Measurements from ENCODE around the gene NOP10. TPM values are rescaled to one million over a fixed set of nuclear protein-coding genes. Genes with fewer than 3 reads are reported as not detected.

NOP10 gene
- total and polyA plus RNA-seq, 2 of the 8 experiments (the other 6 are each of a cell fraction or from before 2014, with no cell fraction given), result 285 to 981 TPM

DNA sequence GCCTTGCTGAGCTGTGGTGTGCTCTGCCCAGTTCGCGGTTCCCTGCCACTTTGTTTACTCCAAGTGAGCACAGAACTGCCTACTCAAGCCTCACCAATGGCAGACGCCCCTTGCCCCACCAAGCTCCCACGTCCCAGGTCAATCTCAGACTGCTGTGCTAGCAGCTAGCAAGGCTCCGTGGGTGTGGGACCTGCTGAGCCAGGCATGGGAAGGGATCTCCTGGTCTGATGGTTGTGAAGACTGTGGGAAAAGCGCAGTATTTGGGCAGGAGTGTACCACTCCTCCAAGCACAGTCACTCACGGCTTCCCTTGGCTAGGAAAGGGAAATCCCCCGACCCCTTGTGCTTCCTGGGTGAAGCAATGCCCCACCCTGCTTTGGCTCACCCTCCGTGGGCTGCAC is 50.3 kb downstream of the NOP10 start:
- Histone ChIP-seq H3K36me3 (ENCODE audit: control insufficient read depth in 2 of 4, insufficient read depth in 4 of 4, low read length in 3 of 4) (no peaks in the 10 kb centered on the region), H3K4me2 (ENCODE audit: insufficient read depth in 1 of 2, low read depth in 2 of 2, low read length in 2 of 2) (no peak overlapping the region), H4K20me1 (replicated peaks in 1 of 2; ENCODE audit: control insufficient read depth in 1 of 2, insufficient read depth in 2 of 2, low read length in 2 of 2) (no peaks in the 10 kb centered on the region), H4K5ac (ENCODE audit: insufficient read length, low read depth, low read length) (no peak overlapping the region), H3K9ac (replicated peaks in 1 of 4; ENCODE audit: extremely low read depth in 1 of 4, low read depth in 3 of 4, low read length in 3 of 4) (no peak overlapping the region), H3K4me3 (ENCODE audit: extremely low read depth in 1 of 4, insufficient read depth in 2 of 4, low read depth in 3 of 4, low read length in 4 of 4) (no peak overlapping the region), H3K27me3 (replicated peaks in 1 of 4; ENCODE audit: control insufficient read depth in 3 of 4, extremely low read depth in 1 of 4, insufficient read depth in 3 of 4, low read length in 3 of 4) (no peaks in the 10 kb centered on the region), H3K27ac (ENCODE audit: low read depth, low read length) (no peak overlapping the region), H3K4ac (replicated peaks; ENCODE audit: insufficient read length, low read depth, low read length) (no peak overlapping the region), H3K9me3 (ENCODE audit: insufficient read depth in 2 of 2, low read depth in 1 of 2, low read length in 1 of 2) (no peaks in the 10 kb centered on the region), H3K23me2 (ENCODE audit: low read depth, low read length) (no peaks in the 10 kb centered on the region), H3K23ac (ENCODE audit: insufficient read length) (no peak overlapping the region), H3K14ac (ENCODE audit: insufficient read length) (no peak overlapping the region), H4K8ac (ENCODE audit: extremely low read depth, insufficient read depth, low read length) (no peak overlapping the region), H3K79me1 (ENCODE audit: low read depth, low read length) (no peaks in the 10 kb centered on the region), H3K56ac (replicated peaks; ENCODE audit: insufficient read length, low read depth, low read length) (no peak overlapping the region), H2BK20ac (ENCODE audit: low read length) (no peak overlapping the region), H2AK5ac (ENCODE audit: low read depth, low read length) (no peak overlapping the region), H4K91ac (replicated peaks; ENCODE audit: insufficient read length, low read length) (no peak overlapping the region), H2AFZ (ENCODE audit: low read length) (no peak overlapping the region), H2BK12ac (ENCODE audit: low read depth, low read length) (no peak overlapping the region), H3K18ac (ENCODE audit: extremely low read depth, low read length) (no peak overlapping the region), H2BK15ac (ENCODE audit: low read length) (no peak overlapping the region), H3K4me1 (replicated peaks in 1 of 4; ENCODE audit: control insufficient read depth in 3 of 4, insufficient read depth in 4 of 4, low read length in 3 of 4) (no peaks in the 10 kb centered on the region), H2BK5ac (ENCODE audit: low read depth, low read length) (no peak overlapping the region), H3K79me2 (ENCODE audit: control insufficient read depth in 1 of 2, insufficient read depth in 2 of 2, low read length in 2 of 2) (no peaks in the 10 kb centered on the region), H2BK120ac (replicated peaks; ENCODE audit: low read depth, low read length) (no peak overlapping the region)
- FAIRE-seq, result no peak
- 93% methylated on average over 9 of the region's 9 CpGs; no CpG with 5 or more reads in 1 of the 2 experiments for WGBS, 2 experiments (ENCODE audit: extremely low coverage in 1 of 2, insufficient coverage in 1 of 2, insufficient read length in 1 of 2, insufficient replicate concordance in 2 of 2, low coverage in 1 of 2, low lambda C conversion rate in 2 of 2, missing lambda C conversion rate in 1 of 2)
- ChIA-PET CTCF (ENCODE audit: partially characterized antibody) (interaction anchor here (1.0 to 1.6 kb wide), 2 partner anchors 10 to 50 kb away, joined by 3 to 5 read pairs; no protein-coding TSS in a partner anchor), POLR2A (ENCODE audit: partially characterized antibody) (no interaction called here)
- DNase-seq (ENCODE audit: low read depth in 1 of 2, low spot score in 2 of 2), result no peak
- TF ChIP-seq EGR1 (IDR thresholded peaks at IDR 0.05; ENCODE audit: borderline replicate concordance, low read depth, low read length), result no peak
- no peak for TF ChIP-seq KDM4A (IDR thresholded peaks at IDR 0.05; ENCODE audit: low read depth, low read length, severe bottlenecking)
- TF ChIP-seq, protein P1, sequence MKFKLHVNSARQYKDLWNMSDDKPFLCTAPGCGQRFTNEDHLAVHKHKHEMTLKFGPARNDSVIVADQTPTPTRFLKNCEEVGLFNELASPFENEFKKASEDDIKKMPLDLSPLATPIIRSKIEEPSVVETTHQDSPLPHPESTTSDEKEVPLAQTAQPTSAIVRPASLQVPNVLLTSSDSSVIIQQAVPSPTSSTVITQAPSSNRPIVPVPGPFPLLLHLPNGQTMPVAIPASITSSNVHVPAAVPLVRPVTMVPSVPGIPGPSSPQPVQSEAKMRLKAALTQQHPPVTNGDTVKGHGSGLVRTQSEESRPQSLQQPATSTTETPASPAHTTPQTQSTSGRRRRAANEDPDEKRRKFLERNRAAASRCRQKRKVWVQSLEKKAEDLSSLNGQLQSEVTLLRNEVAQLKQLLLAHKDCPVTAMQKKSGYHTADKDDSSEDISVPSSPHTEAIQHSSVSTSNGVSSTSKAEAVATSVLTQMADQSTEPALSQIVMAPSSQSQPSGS (IDR thresholded peaks at IDR 0.05; ENCODE audit: low read length), result no peak
- no peak for TF ChIP-seq SUZ12 (IDR thresholded peaks at IDR 0.05; ENCODE audit: low read length)
- no peak for TF ChIP-seq EZH2 (IDR thresholded peaks at IDR 0.05; ENCODE audit: low read depth, low read length, severe bottlenecking)
- TF ChIP-seq KDM1A (IDR thresholded peaks at IDR 0.05; ENCODE audit: borderline replicate concordance, low read length), result no peak
- no peak for TF ChIP-seq CEBPB (IDR thresholded peaks at IDR 0.05; ENCODE audit: low read depth, low read length)
- TF ChIP-seq, protein P2, sequence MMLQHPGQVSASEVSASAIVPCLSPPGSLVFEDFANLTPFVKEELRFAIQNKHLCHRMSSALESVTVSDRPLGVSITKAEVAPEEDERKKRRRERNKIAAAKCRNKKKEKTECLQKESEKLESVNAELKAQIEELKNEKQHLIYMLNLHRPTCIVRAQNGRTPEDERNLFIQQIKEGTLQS (IDR thresholded peaks at IDR 0.05; ENCODE audit: insufficient read depth, low read depth, low read length), result no peak
- no peak for TF ChIP-seq CREB1 (IDR thresholded peaks at IDR 0.05)
- TF ChIP-seq PHF8 (conservative IDR thresholded peaks at IDR 0.05; ENCODE audit: low read depth, low read length), result no peak
- TF ChIP-seq POLR2A (IDR thresholded peaks at IDR 0.05; ENCODE audit: control extremely low read depth in 1 of 2, low read depth in 2 of 2, low read length in 2 of 2), result no peak
- no peak for TF ChIP-seq RXRA (IDR thresholded peaks at IDR 0.05; ENCODE audit: insufficient read depth, low read depth, low read length)
- no peak for TF ChIP-seq SAP30 (IDR thresholded peaks at IDR 0.05; ENCODE audit: insufficient read depth, insufficient replicate concordance, low read length)

All from H1 (cell line).